Hindlimb muscle (tissue), 1 donor: ENCODE data around the gene SLC9A9. TPM values are rescaled to one million over a fixed set of nuclear protein-coding genes. Genes with fewer than 3 reads are reported as not detected.

Source experiments
- DNase-seq: peaks from one replicate; pipeline ENCODE4 v3.0.0-alpha.2; 2013
- polyA plus RNA-seq: library from polyadenylated mRNA; unstranded; fragments of 120-200 nt; gene quantifications from one replicate; pipeline ENCODE4 v1.2.1, GENCODE V29; 2013; ENCODE audit not compliant: insufficient read length

The SLC9A9 gene
- polyA plus RNA-seq, 1 donor: 14.0 TPM

DNA sequence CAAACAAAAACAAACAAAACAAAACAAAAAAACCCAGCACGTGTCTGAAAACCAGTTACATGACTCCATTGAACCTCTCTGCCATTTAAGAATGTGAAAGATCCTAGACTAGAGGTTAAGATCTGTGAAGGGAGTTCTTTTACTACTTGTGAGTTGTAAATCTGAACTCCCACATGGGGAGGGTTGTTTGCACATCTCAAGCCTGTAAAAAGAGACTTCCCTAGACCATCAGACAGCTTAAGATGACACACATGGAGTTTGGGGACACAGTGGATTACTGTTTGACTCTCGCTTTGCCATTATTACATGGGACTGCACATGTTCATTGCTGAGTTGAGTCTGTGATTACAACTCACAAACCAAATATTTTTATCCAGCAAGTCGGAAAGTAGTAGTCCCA is 171.5 kb downstream of the SLC9A9 start:
- no peak for DNase-seq

DNA sequence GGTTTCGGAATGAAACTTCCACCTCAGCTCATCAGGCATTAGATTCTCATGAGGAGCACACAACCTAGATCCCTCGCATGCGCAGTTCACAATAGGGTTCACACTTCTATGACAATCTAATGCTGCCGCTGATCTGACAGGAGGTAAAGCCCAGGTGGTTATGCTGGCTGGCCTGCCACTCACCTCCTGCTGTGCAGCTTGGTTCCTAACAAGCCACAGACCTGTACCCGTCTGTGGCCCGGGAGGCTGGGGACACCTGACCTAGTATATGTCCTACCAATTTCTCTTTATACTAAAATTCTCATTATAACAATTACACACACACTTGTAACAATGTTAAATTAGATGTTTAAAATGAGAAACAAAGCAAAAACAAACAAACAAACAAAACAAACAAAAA is 172.2 kb downstream of the SLC9A9 start:
- DNase-seq: no peak

DNA sequence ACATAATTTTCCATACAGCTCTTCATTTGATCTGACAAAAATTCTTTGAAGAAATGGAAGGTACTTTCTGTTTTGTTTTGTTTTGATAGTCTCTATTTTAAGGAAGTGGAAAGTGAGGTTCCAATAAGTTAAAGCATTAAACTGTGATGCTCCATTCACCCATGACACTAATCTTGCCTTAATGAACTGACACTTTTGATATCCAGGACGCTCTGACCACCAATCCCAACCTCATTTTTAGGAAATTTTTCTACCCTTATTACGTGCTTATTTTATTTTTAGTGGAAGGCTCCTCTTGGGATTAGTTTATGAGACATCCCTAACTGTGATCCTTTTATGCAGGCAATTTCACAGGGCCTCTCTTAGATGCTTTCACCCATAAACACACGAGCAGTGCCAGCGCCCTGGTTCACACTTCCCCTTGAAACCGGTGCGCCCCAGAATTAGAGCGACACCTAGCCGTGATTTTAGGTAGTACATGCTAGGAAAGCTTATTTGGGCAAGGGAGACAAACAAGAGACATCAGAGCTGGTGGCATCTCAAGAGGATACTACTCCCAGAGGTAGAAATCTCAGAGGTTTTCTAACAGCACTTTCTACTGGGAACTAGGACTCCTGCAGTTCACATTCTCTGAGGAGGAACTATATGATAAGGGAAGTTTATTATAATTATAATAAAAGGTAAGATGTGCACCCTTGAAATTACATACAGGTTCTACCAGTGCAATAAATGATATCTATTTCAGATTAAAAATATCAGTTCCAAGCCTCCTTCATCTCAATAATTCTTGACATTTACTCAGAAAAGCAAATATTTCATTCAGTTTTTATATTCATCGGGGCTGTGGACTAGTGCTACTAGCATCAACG is 173.9 kb downstream of the SLC9A9 start:
- peak; percentile 72 for DNase-seq

DNA sequence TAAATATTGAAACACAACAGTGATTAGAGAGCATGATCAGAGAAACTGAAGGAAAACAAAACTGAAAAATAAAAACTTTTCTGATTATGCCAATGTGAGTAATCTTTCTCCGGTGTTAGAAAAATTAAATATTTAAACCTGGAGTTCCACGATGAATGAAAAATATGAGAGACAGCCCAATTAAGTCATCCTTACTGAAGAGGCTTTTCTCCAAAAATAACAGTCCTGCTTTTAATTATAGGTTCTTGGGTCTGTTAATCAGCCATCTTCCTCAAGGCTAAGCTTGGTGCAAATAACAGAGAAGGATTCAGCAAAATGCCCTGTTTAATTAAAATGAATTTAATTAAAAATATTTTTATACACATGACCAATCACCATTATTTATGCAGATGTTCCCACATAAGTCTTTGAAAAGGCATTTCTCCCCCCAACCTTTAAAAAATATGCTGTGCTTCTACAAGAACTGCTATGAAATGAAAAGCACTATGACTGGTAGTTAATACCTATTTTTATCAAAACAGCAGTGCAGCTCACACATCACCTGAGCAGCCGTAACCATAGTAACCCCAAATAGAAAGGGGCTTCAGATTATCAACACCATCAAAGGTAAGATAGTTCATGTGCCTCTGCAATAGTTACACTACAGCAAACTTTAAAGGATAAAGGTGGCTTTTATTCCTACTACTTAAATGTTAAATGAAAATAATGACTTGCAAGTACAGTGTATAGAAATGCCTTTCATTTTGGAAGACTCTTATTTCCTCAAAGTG is 175.7 kb downstream of the SLC9A9 start:
- DNase-seq: no peak

DNA sequence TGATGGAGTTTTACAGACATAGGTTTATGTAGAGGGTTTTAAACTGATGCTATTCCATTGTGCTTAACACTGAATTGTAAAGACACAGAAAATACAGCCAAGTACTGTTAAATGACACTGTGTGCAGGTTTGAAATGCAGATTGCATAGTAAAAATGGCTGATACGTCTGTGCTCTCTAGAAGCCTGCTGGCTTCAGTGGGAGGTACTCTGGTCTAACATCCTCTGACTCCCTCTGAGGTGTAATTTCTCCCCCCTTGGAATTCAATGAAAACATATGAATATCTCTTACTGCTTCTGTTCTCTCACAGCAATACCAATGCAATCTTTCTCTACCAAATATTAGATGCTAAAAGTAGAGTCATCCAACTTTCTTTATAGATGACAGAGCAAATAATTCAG is 176.6 kb downstream of the SLC9A9 start:
- no peak for DNase-seq

DNA sequence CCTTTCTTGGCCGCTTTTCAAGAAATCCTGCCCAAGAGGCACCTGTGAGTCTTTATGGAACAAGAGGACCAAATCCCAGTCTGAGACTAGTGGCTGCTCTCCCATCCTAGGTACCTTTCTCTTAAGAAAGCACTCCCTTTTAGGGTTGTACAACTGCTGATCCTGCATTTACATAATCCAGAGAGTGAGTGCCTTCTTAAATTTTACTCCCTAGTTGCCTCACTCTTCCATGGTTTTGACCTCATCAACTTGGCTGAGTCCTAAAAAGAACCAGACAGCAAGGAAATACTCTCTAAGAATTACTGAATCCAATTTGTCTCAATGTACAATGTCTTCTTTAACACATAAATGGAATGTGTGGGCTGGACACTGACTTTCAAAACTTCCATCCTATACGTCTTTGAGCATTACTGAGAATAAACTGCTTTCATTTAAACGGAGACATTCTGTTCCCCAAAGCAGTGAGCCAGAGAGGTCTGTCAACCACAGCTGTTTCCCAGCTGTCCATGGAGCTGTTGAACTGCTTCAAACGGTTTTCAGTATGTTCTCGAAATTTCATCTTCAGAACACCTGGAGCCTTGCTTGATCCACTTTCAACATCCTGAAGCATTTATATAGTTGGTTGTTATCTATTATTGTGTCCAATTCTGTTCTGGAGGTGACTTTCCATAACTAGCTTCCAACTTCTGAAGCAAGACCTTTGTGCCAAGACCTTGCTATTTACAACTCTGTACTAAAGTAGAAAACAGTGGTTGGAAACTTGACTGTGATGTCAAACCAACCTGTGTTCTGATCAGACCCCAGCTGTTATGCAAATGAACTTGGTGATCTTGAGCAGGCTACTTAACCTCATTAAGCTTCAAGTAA is 179.1 kb downstream of the SLC9A9 start:
- DNase-seq: peak; percentile 28

DNA sequence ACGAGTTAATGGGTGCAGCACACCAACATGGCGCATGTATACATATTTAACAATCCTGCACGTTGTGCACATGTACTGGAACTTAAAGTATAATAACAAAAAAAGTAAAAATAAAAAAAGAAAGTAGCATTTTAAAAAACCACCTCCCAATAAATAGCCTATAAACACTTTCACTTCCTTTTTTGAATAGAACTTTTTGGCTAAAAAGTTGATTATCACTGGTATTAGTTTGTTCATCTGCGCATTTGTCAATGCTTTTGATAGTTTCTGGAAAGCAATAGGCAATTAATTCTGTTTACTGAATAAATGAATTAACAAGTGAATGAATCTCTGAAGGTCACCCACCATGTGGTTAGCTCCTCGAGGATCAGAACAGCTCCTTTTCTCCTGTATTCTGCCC is 179.9 kb downstream of the SLC9A9 start:
- no peak for DNase-seq

DNA sequence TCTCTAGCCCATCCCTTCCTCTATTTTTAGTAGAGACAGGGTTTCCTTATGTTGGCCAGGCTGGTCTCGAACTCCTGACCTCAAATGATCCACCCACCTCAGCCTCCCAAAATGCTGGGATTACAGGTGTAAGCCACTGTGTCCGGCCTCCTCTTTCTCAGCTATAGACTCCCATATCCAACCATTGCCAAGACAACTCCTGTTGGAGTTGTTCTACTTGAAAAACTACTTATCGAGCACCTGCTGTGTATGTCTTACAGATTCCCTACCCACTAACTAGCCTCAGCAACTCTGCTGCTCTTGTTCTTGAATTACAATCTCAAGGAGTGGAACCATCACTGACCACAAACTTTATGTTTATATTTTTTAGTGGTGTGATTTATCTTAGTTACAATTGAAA is 186.6 kb downstream of the SLC9A9 start:
- DNase-seq: no peak

DNA sequence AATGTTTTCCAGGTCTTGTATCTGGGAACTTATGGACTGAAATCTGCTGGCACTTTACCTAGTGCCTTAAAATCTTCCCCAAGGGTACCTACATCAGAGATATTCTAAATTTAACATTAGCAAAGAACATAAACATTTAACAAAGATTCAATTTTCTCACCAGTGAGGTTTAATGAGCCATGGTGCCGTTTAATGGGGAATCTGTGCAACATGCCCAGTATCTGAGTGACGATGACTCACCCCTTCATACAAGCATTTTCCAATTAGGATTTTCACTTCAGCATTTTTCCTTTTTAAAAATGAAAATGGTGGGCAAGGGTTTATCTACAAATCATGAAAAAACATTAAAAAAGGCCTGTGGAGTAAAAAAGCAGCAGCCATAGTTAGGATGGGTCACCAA is 189.4 kb downstream of the SLC9A9 start:
- DNase-seq: no peak

DNA sequence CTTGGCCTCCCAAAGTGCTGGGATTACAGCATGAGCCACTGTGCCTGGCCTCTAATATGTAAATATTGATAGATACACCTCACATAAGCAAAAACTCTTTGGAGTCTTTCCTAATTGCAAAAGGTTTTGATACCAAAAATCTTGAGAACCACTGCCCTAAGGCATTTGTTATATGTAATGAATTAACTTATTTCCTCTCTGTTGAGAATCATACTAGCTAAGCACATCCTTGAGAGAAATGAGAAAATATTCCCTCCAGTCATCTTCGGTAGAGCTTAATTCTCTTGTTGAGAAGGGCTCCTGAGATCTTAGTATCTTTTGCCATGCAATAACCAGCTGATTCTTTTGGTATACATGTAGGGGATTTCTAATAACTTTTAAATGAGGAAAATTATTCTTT is 190.2 kb downstream of the SLC9A9 start:
- no peak for DNase-seq

DNA sequence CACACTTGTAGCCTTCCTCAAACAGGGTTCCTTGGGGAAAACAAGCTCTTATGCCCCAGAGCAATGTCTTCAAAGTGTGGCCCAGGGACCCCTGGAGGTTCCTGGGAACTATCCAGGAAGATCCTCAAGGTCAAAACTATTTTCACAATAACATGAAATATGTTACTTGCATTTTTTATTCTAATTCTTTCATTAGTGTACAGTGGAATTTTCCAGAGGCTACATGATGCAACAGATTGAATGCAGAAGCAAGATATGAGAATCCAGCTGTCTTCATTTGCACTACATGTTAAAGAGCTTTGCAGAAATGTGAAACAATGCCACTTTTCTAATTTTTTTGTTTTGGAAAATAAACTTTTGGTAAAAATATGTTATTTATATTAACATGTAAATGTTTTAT is 190.9 kb downstream of the SLC9A9 start:
- no peak for DNase-seq

DNA sequence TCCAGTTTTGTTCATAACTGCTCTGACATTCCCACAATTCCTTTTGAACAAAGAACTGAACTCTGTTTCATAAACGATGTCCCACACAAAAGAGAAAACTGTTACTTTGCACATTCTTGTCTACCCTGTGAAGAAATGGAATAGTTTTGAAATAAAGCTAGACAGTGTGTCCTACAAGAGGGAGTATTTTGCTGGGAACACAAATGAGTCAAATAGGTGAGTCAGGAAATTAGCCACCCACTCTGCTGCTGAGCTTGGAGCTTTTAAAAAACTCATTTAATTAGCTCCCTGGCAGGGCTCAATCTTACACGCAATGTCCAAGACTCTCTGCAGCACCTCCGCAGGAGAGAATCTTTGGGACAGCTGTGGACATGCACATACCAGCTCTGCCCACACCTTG is 193.4 kb downstream of the SLC9A9 start:
- no peak for DNase-seq

DNA sequence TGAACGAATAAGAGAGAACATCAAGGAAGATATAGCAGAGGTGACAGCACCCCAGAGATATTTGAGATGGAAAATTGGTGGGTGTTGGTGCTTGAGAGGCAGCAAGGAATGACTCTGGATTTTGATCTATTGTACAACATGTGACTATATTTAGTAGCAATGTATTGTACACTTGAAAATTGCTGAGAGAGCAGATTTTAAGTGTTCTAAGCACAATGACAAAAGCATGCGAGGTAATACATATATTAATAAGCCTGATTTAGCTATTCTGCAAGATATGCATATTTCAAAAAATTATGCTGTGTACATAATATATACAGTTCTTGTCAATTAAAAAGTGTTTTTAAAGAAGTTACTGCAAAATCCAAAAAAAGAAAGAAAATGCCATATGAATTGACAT is 194.3 kb downstream of the SLC9A9 start:
- DNase-seq: no peak

DNA sequence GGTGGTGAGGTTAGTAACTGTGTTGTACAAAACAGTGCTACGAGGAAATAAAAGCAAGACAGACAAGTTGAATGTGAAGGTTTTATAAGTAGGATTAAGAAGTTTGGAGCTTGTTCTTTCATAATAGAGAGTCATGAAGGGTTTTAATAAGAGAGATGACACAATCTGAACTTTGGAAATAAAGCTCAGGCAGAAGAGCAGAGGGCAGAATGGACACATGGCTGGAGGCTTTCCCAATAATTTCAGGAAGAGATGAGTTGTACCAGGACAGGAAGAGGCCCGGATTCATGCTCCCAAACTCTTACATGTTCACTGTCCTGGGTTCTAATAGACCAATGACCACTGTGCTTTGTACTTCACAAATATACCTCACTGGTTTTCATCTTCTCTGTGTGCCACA is 194.8 kb downstream of the SLC9A9 start:
- no peak for DNase-seq

DNA sequence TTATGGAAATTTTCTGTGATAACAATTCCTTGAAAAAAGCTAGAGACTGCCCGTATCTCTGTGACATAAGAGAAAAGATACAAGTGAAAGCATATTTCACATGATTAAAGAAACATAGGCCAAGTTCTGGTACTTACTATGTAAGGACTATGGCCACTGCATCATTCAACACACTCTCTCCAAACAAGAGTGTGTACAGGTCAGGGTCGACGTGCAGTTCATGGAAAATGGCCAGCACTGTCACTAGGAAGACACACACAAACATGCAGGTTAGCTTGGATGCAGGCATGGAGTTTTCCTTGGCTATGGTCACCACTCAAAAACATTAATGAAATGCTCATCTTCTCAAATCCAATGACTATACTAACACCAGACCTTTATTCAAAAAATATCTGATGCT is 196.2 kb downstream of the SLC9A9 start:
- DNase-seq: no peak

DNA sequence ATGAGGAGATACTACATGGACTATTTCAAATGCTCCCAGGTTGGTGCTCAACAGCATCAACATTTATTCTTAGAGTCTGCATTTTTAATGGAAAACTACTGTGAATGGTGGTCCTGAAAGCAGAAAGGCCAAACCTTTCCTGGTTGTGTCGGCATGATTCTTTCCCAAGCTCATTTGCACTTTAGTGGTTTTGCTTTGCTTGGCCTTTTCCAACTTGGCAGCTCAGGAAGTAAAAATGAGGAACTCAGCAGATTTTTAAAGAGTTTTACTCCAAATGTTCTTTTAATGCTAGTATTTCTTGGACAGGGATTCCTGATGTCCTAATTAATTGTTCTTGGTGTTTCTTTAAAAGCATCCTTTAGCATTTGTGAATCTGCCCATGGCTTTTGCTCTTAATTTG is 197.4 kb downstream of the SLC9A9 start:
- no peak for DNase-seq

DNA sequence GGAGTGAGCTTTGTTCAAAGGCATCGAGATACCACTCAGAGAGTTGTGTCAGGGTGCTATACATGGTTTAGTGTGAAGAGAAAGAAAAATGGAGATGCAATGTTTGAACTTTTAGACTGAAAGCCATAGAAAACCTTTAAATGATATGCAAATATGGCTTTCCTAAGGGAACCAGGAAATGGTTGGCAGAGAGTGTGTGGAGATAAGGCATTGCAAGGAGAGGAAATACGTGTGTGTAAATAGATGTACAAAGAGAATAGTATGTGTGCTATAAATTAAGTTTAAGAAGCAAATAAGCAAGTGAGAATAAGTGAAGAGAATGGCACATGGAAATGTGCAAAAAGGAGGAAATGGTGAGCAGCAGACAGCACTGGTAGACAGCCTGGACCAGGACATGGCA is 198.1 kb downstream of the SLC9A9 start:
- no peak for DNase-seq

DNA sequence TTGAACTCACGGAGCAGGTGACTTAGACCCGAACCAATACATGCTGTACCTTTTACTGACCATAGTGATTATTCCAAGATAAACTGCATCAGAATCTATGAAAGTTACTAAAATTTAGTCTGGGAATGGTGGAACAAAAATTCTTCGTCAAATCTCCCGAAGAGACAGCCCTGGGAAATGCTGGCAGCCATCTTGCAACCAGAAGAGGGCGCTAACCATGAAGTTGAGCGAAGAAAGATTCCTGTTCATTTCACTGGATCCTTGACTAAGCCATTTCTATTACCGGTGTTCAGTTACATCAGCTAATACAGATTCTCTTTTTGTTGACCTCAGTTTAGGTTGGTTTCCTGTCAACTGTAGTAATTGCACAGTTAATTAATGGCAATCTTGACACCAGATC is 199.6 kb downstream of the SLC9A9 start:
- no peak for DNase-seq

DNA sequence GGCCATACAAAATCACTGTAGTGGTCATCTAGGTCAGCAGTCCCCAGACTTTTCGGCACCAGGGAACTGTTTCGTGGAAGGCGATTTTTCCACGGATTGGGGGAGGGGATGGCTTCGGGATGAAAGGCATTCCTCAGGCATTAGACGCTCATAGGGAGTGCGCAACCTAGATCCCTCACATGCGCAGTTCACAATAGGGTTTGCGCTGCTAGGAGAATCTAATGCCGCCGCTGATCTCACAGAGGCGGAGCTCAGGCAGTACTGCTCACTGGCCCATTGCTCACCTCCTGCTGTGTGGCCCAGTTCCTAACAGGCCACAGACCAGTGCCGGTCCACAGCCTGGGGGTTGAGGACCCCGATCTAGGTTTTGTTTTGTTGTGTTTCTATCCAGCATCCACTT is 200.1 kb downstream of the SLC9A9 start:
- DNase-seq: no peak

DNA sequence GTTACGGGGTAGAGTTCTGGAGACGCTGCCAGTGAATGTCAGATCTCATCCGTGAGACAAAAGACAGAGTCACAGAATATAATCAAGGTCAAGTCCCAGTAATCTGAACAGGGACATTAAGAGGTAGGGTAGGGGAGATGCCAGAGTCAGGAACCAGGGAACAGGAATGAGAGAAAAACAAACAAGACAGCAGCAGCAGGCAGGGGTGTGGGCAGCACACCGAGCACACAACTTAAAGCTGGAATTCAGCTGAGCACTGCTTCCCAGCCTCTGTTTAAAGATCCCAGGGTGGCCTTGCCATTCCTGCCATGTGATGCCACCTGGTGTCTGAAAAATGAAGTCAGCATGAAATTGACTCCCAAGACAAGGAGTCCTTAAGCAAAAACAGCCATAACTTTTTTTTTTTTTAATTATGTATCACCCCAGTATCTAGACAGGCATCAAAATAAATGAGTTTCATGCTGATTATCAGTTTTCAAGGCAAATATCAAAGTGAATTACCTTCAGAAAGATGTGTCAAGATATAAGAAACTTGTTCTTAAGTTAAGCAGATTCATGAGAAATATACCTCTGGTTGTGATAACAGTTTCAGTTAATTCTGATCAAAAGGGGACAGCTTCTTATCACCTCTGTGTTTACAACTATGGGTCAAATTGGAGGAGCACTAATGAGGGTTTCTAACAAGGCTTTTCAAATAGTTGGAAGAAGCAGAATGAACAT is 203.7 kb downstream of the SLC9A9 start:
- DNase-seq: peak; percentile 23

DNA sequence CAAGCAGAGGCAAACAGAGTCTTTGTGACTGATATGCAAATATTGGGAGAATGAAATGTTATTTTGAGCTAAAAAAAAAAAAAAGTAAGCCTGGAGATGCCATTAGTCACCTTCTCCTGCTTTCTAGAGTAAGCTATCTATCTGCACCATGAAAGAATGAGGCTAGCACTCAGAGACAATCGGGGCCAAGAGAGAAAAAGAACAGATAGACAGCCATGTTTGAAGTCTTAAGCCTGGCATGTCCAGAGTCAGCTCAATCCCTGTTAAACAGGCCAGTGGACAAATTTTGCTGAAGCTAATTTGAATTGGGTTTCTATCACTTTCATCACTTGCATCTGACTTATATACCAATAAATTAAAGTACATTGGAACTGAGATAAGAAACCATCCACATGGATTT is 204.4 kb downstream of the SLC9A9 start:
- DNase-seq: no peak

DNA sequence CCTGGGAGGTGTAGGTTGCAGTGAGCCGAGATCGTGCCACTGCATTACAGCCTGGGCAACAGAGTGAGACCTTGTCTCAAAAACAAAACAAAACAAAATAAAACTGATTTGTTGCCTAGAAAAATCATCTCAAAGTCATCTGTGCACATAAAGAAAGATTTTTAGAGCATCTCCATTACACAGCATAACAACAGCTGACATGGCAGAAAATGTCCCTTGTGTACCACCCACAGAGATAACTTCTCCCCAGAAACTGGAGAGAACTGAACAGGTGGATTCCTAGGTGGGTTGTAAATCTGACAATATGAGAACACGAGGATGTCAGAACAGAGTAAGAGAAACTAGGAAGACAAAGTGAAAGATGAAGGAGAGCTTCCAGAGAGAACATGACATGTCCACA is 207.5 kb downstream of the SLC9A9 start:
- no peak for DNase-seq
